Activated CD8-positive, alpha-beta T cell treated with anti-CD3 and anti-CD28 coated beads, Interleukin-2, amount 10 ng/mL, durations not matched to agents 7 days and 5 days (primary cell): ENCODE measurements around the gene C2CD3. TPM values are rescaled to one million over a fixed set of nuclear protein-coding genes. Genes with fewer than 3 reads are reported as not detected.
A peak's percentile ranks its signal among the peaks of the same experiment; 100 is the strongest.

Experiments used
- ATAC-seq: fragments of 150-1000 bp; cut with Tn5 transposase; one replicate; pipeline ENCODE4 v1.10.0; 2021; ENCODE audit warnings: moderate library complexity
- CTCF ChIA-PET: fragments of 350-600 bp; sonication (Branson Sonifier 250); formaldehyde crosslinking; loops from one replicate; lab custom pipeline; 2021; ENCODE audit warnings: antibody characterized with exemption; lab: Charles Lee
- POLR2A ChIA-PET: fragments of 350-600 bp; sonication (Branson Sonifier 250); formaldehyde crosslinking; loops from one replicate; lab custom pipeline; 2021; ENCODE audit warnings: antibody characterized with exemption; lab: Charles Lee
- DNase-seq: peaks from one replicate; pipeline ENCODE4 v3.0.0-alpha.2; 2020
- H3K27ac Mint-ChIP-seq: one replicate; pipeline ENCODE4 v1.8.0; 2021; ENCODE audit warnings: mild to moderate bottlenecking, mixed read lengths
- H3K27me3 Mint-ChIP-seq: one replicate; pipeline ENCODE4 v1.8.0; 2021; ENCODE audit warnings: low read depth, mixed read lengths
- H3K36me3 Mint-ChIP-seq: one replicate; pipeline ENCODE4 v1.8.0; 2021; ENCODE audit warnings: low read depth, mixed read lengths
- H3K4me1 Mint-ChIP-seq: one replicate; pipeline ENCODE4 v1.8.0; 2021; ENCODE audit warnings: low read depth, mixed read lengths
- H3K4me3 Mint-ChIP-seq: one replicate; pipeline ENCODE4 v1.8.0; 2021; ENCODE audit warnings: mild to moderate bottlenecking, mixed read lengths
- H3K9me3 Mint-ChIP-seq: one replicate; pipeline ENCODE4 v1.8.0; 2022; ENCODE audit warnings: mixed read lengths; ENCODE audit not compliant: insufficient read depth
- total RNA-seq, 2 experiments: library from RNA; stranded (reverse); gene quantifications; one replicate each; pipeline ENCODE4 v1.2.3, GENCODE V29; 2021

Gene C2CD3
- total RNA-seq, 2 experiments from 2014 or later: 36.0 to 44.2 TPM

DNA sequence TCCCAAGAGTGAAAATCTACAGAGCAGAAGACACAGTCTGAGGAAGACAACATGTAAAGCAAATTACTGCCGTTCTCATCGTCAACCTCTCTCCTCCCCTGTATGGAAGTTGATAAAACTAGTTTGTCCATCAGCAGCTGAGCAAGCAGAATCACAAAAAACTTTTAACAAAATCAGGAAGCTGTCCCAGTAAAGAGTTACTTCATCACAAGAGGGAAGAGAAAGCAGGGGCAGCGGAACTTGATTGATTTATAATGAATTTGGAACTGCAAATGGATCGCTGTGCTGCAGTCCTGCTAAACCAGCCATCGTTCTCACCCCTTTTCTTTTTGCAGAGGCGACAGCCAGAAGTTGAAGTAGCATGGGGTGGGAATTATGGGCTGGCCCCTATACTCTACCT is 148.3 kb downstream of the C2CD3 start:
- Mint-ChIP-seq H3K4me3 (no peak overlapping the region), H3K9me3 (no peaks in the 10 kb centered on the region), H3K27me3 (no peaks in the 10 kb centered on the region), H3K4me1 (peaks cover 30% of the 10 kb centered on the region), H3K36me3 (peaks cover 26% of the 10 kb centered on the region), H3K27ac (no peak overlapping the region)
- ChIA-PET POLR2A (no interaction called here), CTCF (interaction anchor here (0.9 to 1.3 kb wide), 3 partner anchors 9 to 37 kb away, joined by 3 to 4 read pairs (median 3); no protein-coding TSS in a partner anchor)
- no peak for DNase-seq
- ATAC-seq: no peak

DNA sequence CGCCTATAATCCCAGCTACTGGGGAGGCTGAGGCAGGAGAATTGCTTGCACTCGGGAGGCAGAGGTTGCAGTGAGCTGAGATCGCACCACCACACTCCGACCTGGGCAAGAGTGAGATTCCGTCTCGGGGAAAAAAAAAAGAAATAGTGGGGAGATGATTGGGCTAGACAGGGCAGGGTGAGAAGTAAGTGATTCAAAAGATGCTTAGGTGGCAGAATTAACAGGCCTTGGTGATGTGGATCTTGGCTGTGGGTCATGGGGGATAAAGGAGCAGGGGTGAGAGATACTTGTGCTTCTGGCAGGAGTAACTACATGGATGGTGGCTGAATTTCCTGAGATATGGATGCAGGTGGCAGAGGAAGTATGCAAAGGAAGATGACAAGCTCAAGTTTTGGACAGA is 148.8 kb downstream of the C2CD3 start:
- DNase-seq (no peak), ATAC-seq (no peak)
- Mint-ChIP-seq H3K27me3 (no peaks in the 10 kb centered on the region), H3K4me1 (peaks cover 30% of the 10 kb centered on the region), H3K4me3 (no peak overlapping the region), H3K27ac (no peak overlapping the region), H3K36me3 (peaks cover 29% of the 10 kb centered on the region), H3K9me3 (no peaks in the 10 kb centered on the region)
- ChIA-PET POLR2A (interaction anchor here (0.9 kb wide), 1 partner anchor 27 kb away, joined by 3 read pairs; no protein-coding TSS in a partner anchor), CTCF (interaction anchor here (0.9 to 1.3 kb wide), 3 partner anchors 9 to 36 kb away, joined by 3 to 4 read pairs (median 3); no protein-coding TSS in a partner anchor)

DNA sequence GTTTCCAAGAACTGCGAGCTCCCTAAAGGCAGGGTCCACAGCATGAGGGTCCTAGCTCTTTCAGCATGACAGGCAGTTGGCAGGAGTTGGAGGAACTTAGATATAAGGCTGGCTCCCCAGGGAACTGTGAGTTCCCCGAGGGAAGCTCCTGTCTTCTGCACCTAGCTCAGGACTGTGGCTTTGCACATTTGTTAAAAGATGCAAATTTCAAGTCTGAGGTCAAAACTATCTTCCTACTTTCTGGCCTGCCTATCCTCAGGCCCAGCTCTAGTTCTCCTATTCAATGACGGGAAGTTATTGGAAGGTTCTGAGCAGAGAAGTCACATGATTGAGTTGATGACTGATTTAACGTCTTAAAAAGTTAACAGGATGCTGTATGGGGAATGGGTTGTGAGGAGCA is 150.3 kb downstream of the C2CD3 start:
- Mint-ChIP-seq H3K4me1 (peaks cover 23% of the 10 kb centered on the region), H3K27ac (no peak overlapping the region), H3K4me3 (no peak overlapping the region), H3K9me3 (no peaks in the 10 kb centered on the region), H3K27me3 (no peaks in the 10 kb centered on the region), H3K36me3 (peaks cover 31% of the 10 kb centered on the region)
- ChIA-PET CTCF (interaction anchor here (0.8 to 1.5 kb wide), 6 partner anchors 10 to 235 kb away, joined by 3 to 5 read pairs (median 4); no protein-coding TSS in a partner anchor), POLR2A (interaction anchor here (1.3 to 2.5 kb wide), 3 partner anchors 38 to 51 kb away, joined by 4 to 9 read pairs (median 7); partner anchors contain the start of gene UCP2)
- no peak for DNase-seq
- no peak for ATAC-seq

DNA sequence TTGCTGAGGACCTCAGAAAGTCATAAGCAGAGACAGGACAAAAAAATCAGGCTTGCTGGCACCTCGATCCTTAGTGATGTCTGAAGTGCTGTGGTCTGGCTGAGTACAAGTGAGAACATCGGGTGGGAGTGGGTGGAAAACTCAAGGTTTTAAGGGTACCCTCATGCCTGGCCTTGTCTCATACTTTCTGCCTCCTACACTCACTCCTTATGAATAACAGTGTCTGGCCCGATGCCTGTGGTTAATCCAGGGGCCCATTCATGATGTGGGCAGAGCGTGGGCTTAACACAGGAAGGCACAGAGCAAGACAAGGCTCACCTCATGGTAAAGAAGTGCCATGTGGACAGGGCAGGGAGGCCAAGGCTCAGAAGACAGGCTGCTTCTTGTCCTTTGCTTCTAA is 150.9 kb downstream of the C2CD3 start:
- POLR2A ChIA-PET: interaction anchor here (1.3 to 2.5 kb wide), 4 partner anchors 37 to 51 kb away, joined by 4 to 9 read pairs (median 6); partner anchors contain the start of gene UCP2
- no peak overlapping the region for H3K27ac Mint-ChIP-seq
- CTCF ChIA-PET: interaction anchor here (1.0 to 1.5 kb wide), 2 partner anchors 25 to 38 kb away, joined by 3 to 5 read pairs; partner anchors contain the start of gene UCP2

DNA sequence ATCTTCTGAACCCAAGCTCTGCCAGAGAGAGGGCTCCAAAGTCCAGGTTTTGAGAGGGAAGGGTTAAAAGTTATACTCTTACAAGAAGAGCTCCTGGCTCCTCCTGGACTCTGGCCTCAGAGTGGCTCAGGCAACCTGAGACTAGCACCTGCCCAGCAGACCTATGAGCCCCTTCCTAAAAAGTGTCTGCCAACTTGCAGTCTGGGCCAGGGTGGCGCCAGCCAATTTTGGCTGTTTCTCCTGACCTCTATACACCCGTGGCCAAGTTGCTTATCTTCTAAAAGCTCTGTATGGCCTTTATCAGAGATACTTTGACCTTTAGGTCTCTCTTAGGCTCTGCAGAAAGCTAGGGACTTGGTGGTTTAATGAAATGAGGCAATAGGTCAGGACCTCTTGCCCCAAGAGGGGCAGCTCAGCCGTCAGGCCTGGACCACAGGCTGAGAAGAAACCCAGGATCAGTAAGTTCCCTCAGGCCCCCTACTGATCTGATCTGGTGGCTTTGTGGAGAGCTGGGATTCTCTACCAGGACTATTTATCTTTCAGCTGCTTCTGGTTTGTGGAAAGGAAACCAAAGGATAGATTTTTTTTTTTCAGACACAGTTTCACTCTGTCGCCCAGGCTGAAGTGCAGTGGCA is 151.6 kb downstream of the C2CD3 start:
- CTCF ChIA-PET: interaction anchor here (1.0 to 1.2 kb wide), 2 partner anchors 37 to 152 kb away, joined by 3 read pairs; partner anchors contain the start of genes C2CD3, PPME1 and UCP2

More for the DNA sequence above, 150.9 kb downstream of the C2CD3 start:
- ATAC-seq (peak; percentile 66), DNase-seq (no peak)
- Mint-ChIP-seq H3K4me3 (no peak overlapping the region), H3K4me1 (peaks cover 26% of the 10 kb centered on the region), H3K27me3 (no peaks in the 10 kb centered on the region), H3K9me3 (no peaks in the 10 kb centered on the region), H3K36me3 (peaks cover 33% of the 10 kb centered on the region)

DNA sequence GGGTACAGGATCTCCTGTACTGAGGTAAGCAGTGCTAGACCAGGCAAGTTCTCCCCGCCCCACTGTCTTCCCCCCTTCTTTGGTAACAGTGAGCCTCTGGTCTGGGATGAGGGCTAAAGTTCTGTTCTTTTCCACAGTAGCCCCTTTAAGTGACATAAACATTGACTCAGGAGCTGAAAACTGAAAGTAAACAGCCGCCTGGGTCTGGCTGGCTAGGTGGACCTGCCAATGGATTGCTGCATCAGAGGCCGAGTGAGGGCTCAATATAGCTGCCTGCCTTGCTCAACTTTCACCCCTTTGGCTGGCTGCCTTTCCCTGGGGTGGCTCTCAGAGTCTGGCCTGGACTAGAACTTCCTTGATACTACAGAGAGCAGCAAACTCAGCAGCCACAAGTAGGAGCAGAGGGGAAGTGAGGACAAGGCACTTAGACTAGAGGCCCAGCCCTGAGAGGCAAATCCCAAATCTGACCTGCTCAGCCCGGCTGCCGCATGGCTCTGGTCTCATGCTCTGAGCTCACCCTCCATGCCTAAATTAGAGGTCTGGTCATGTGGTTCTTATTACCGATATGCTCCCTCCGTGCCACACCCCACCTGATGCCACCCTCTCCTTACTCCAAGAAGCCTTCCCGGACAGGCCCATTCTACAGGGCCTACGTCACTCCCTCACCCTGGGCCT is 152.3 kb downstream of the C2CD3 start:
- no peaks in the 10 kb centered on the region for H3K9me3 Mint-ChIP-seq
- ChIA-PET POLR2A (interaction anchor here (0.9 to 2.5 kb wide), 4 partner anchors 13 to 40 kb away, joined by 3 to 9 read pairs (median 6); partner anchors contain the start of gene UCP2), CTCF (interaction anchor here (1.1 to 1.5 kb wide), 3 partner anchors 10 to 153 kb away, joined by 3 to 5 read pairs (median 4); partner anchors contain the start of genes C2CD3 and PPME1)
- DNase-seq (no peak), ATAC-seq (no peak)
- H3K4me1 Mint-ChIP-seq: peaks cover 27% of the 10 kb centered on the region
- H3K4me3 Mint-ChIP-seq: no peak overlapping the region
- no peaks in the 10 kb centered on the region for H3K27me3 Mint-ChIP-seq
- no peak overlapping the region for H3K27ac Mint-ChIP-seq
- H3K36me3 Mint-ChIP-seq: peaks cover 36% of the 10 kb centered on the region

More for the DNA sequence above, 151.6 kb downstream of the C2CD3 start:
- ATAC-seq: no peak
- Mint-ChIP-seq H3K27me3 (no peaks in the 10 kb centered on the region), H3K4me1 (peaks cover 29% of the 10 kb centered on the region), H3K27ac (no peak overlapping the region), H3K36me3 (peaks cover 36% of the 10 kb centered on the region), H3K9me3 (no peaks in the 10 kb centered on the region), H3K4me3 (no peak overlapping the region)
- POLR2A ChIA-PET: interaction anchor here (0.7 to 2.5 kb wide), 6 partner anchors 21 to 50 kb away, joined by 3 to 9 read pairs (median 6); partner anchors contain the start of gene UCP2
- no peak for DNase-seq

DNA sequence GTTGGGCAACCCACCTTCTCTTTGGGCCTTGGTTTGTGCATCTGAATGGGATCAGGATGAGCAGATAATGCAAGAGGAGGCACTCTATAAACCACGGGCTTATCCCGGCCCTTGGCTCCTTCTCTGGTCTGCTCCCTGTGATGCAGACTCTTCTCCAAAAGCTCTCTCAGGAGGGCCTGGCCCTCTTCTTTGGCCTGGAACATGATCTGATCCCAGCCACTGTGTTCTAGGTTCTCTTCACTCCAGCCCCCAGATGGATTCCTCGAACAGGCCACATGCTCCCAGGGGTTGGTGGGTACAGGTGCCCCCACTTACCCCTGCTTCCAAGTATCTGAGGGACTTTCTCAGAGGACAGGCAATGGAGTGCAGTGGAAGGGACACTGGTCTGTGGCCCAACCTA is 153.2 kb downstream of the C2CD3 start:
- DNase-seq: no peak
- Mint-ChIP-seq H3K27ac (no peak overlapping the region), H3K4me3 (no peak overlapping the region), H3K36me3 (peaks cover 35% of the 10 kb centered on the region), H3K9me3 (no peaks in the 10 kb centered on the region), H3K4me1 (peaks cover 25% of the 10 kb centered on the region), H3K27me3 (no peaks in the 10 kb centered on the region)
- ATAC-seq: no peak
- ChIA-PET CTCF (interaction anchor here (1.1 to 1.5 kb wide), 2 partner anchors 11 to 37 kb away, joined by 4 to 5 read pairs; no protein-coding TSS in a partner anchor), POLR2A (interaction anchor here (1.6 kb wide), 1 partner anchor 22 kb away, joined by 7 read pairs; no protein-coding TSS in a partner anchor)

DNA sequence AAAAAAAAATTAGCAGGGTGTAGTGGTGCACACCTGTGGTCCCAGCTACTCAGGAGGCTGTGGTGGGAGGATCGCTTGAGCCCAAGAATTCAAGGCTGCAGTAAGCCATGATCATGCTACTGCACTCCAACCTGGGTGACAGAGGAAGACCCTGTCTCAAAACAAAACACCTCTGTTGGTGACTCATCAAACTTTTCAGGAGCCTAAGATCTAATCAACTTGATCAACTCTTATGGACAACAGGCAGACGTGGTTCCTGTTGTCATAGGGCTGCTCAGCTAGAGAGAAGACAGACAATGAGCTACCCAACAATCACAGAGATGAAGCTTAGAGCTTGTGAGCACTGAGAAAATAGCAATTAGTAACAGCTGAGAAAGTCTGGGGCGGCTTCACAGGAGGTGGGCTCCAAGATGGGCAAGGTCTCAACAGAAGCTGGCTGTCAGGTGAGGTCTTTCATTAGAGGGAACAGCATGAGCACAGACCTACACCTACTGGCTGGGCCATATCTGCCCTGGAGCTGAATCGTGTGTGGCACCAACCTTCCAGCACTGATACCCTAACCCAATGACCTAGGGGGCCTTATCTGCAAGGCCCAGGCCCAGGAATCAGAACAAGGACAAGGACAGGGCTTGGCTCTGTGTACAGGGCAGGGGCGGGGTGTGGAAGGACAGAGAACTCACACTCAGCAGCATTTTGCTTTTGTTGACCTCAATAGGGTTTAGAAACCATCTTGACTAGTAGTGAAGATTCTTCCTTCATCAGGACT is 154.7 kb downstream of the C2CD3 start:
- ATAC-seq: no peak
- ChIA-PET CTCF (interaction anchor here (0.6 to 1.9 kb wide), 2 partner anchors 10 to 433 kb away, joined by 3 to 5 read pairs; no protein-coding TSS in a partner anchor), POLR2A (interaction anchor here (0.9 to 1.5 kb wide), 3 partner anchors 11 to 34 kb away, joined by 3 to 6 read pairs (median 4); partner anchors contain the start of gene UCP2)
- peaks cover 44% of the 10 kb centered on the region for H3K36me3 Mint-ChIP-seq
- no peaks in the 10 kb centered on the region for H3K9me3 Mint-ChIP-seq
- no peak overlapping the region for H3K27ac Mint-ChIP-seq
- H3K27me3 Mint-ChIP-seq: no peaks in the 10 kb centered on the region
- H3K4me3 Mint-ChIP-seq: no peak overlapping the region
- peaks cover 40% of the 10 kb centered on the region for H3K4me1 Mint-ChIP-seq
- DNase-seq: no peak

DNA sequence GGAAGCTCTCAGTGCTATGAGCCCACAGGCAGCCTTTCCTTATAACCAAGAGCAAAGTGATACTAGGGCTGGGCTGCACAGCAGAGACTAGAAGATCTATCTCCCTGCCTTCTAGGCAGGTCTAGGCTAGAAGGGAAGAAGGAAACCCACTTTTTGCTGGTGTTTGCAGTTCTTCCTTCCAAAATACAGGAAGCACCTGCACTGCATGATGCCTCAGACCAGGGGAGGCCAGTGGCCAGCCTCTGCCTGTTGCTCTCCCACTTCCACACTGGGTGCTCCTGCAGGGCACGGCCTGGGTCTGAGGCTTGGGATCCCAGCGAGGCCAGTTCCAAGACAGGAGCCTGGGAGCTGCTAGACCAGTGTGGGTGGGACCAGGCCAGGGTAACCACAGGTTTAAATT is 155.9 kb downstream of the C2CD3 start:
- H3K27ac Mint-ChIP-seq: peak overlapping the region; percentile 52
- CTCF ChIA-PET: interaction anchor here (1.9 kb wide), 1 partner anchor 12 kb away, joined by 5 read pairs; no protein-coding TSS in a partner anchor
- H3K36me3 Mint-ChIP-seq: peaks cover 42% of the 10 kb centered on the region
- no peak for DNase-seq
- no peak overlapping the region for H3K4me3 Mint-ChIP-seq
- no peak for ATAC-seq
- no peaks in the 10 kb centered on the region for H3K27me3 Mint-ChIP-seq
- H3K4me1 Mint-ChIP-seq: peaks cover 52% of the 10 kb centered on the region
- H3K9me3 Mint-ChIP-seq: no peaks in the 10 kb centered on the region
- POLR2A ChIA-PET: interaction anchor here (1.1 to 6.1 kb wide), 6 partner anchors 9 to 36 kb away, joined by 3 to 51 read pairs (median 4); partner anchors contain the start of gene UCP2

DNA sequence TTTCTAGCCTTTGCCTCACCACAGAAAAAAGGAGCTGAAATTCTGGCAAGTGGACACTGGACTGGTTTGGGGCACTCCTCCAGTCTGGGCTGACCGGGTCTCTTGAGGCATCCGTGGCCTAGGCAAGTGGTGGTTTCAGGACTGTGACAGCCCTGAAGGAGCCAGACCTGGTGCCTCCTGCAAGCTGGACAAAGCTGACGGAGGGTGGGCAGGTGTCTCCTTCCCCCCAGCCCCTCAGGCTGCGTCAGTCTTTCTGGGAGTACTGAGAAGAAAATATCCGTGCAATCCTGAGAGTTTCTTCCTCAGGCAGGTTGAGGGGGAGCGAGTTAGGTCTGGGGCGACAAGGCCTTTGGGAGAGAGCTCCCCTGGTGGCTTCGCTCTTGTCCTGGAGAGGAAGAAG is 157.7 kb downstream of the C2CD3 start:
- H3K27me3 Mint-ChIP-seq: no peaks in the 10 kb centered on the region
- CTCF ChIA-PET: interaction anchor here (1.0 to 1.5 kb wide), 6 partner anchors 8 to 158 kb away, joined by 3 to 7 read pairs (median 4); partner anchors contain the start of genes C2CD3 and PPME1
- no peak for DNase-seq
- no peak overlapping the region for H3K4me3 Mint-ChIP-seq
- no peaks in the 10 kb centered on the region for H3K9me3 Mint-ChIP-seq
- ATAC-seq: no peak
- H3K27ac Mint-ChIP-seq: no peak overlapping the region
- POLR2A ChIA-PET: interaction anchor here (6.1 kb wide), 1 partner anchor 17 kb away, joined by 51 read pairs; no protein-coding TSS in a partner anchor
- peaks cover 60% of the 10 kb centered on the region for H3K4me1 Mint-ChIP-seq
- peaks cover 40% of the 10 kb centered on the region for H3K36me3 Mint-ChIP-seq
